GM21526 (cell line): ENCODE measurements around the gene PTTG1.
A peak's percentile ranks its signal among the peaks of the same experiment; 100 is the strongest.

Source experiments
- ATAC-seq: cut with Tn5 transposase; IDR thresholded peaks from one replicate; pipeline ENCODE4 v1.9.1; 2021; ENCODE audit warnings: moderate library complexity; ENCODE audit not compliant: unreplicated experiment, low FRiP score

Gene PTTG1

GRCh38 chr5:160421625-160422258, at the start of gene PTTG1:
TSS of gene PTTG1 (plus strand) at chr5:160421855. CDS start at chr5:160422313, 458 bp downstream.
- ATAC-seq, result peak; percentile 68

GRCh38 chr5:160375166-160375565, 46.5 kb upstream of the PTTG1 start:
- no peak for ATAC-seq

- no peak for ATAC-seq
Measured at GRCh38 chr5:160375701-160376100, 46.0 kb upstream of the PTTG1 start.

- ATAC-seq, result no peak
Measured at GRCh38 chr5:160376416-160376815, 45.2 kb upstream of the PTTG1 start.

- ATAC-seq, result no peak
Measured at GRCh38 chr5:160377651-160378050, 44.0 kb upstream of the PTTG1 start.

- no peak for ATAC-seq
Measured at GRCh38 chr5:160378330-160378729, 43.3 kb upstream of the PTTG1 start.

GRCh38 chr5:160379511-160379910, 42.1 kb upstream of the PTTG1 start:
- ATAC-seq, result no peak

- ATAC-seq, result no peak
Measured at GRCh38 chr5:160380041-160380440, 41.6 kb upstream of the PTTG1 start.

GRCh38 chr5:160382346-160382745, 39.3 kb upstream of the PTTG1 start:
- no peak for ATAC-seq

- ATAC-seq, result no peak
Measured at GRCh38 chr5:160384681-160385080, 37.0 kb upstream of the PTTG1 start.

- ATAC-seq, result no peak
Measured at GRCh38 chr5:160385496-160385895, 36.2 kb upstream of the PTTG1 start.

- no peak for ATAC-seq
Measured at GRCh38 chr5:160387445-160387844, 34.2 kb upstream of the PTTG1 start.

- no peak for ATAC-seq
Measured at GRCh38 chr5:160390787-160391696, 30.6 kb upstream of the PTTG1 start.

GRCh38 chr5:160395111-160395510, 26.5 kb upstream of the PTTG1 start:
- no peak for ATAC-seq

- no peak for ATAC-seq
Measured at GRCh38 chr5:160397492-160397891, 24.2 kb upstream of the PTTG1 start.

- no peak for ATAC-seq
Measured at GRCh38 chr5:160398806-160399205, 22.8 kb upstream of the PTTG1 start.

GRCh38 chr5:160399402-160400353, 22.0 kb upstream of the PTTG1 start, which contains the start of gene FAM200C:
TSS of gene FAM200C (minus strand) at chr5:160400054. CDS start at chr5:160395490, 4,564 bp downstream.
- ATAC-seq, result peak; percentile 78

- ATAC-seq, result peak; percentile 78
Measured at GRCh38 chr5:160418561-160419457, 2.8 kb upstream of the PTTG1 start, which contains the start of gene SLU7. TSS of gene SLU7 (minus strand) at chr5:160419081. CDS start at chr5:160415294, 3,787 bp downstream.
